ENCODE measurements around the gene GRIK4. TPM values are rescaled to one million over a fixed set of nuclear protein-coding genes. Genes with fewer than 3 reads are reported as not detected.

Gene GRIK4
- total RNA-seq, 1 donor from 2014 or later, result 0.10 TPM

DNA sequence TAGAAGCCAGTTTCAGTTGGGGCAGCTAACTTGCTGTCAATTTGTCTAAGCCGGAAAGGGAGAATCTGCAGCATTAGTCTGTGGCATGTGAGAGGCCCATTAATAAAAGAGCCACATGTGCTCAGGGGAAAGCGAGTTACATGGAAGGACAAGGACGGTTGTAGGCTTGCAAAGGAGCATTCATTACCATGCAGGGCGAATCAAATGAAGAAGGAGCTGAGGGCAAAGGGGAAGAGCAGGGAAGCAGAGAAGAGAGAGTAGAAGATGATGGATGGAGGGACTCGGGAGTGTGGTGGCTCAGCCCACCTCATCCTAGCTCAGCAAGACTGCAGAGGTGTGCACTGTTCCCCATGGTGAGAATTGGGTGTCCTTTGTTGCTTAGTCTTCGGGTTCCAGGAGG is 359.6 kb downstream of the GRIK4 start:
- DNase-seq (ENCODE audit: low spot score), result no peak

DNA sequence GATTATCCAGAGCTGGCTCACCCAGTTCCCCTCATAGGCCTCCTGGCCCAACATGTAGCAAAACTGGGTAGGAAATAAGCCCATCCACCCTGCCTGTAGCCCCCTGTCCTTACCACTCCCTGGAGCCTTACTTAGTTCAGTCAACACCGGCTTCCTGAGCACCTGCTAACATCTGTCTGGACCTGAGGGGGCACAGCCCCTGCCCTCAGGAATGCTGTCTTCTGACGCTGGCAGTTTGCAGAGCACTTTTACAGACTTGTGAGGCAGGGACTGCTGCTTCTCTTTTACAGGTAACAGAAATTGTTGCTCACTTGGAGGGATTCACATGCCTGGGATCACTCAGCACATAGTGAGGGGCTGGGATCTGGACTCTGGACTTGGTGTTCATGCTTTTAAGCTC is 360.4 kb downstream of the GRIK4 start:
- DNase-seq (ENCODE audit: low spot score), result no peak

DNA sequence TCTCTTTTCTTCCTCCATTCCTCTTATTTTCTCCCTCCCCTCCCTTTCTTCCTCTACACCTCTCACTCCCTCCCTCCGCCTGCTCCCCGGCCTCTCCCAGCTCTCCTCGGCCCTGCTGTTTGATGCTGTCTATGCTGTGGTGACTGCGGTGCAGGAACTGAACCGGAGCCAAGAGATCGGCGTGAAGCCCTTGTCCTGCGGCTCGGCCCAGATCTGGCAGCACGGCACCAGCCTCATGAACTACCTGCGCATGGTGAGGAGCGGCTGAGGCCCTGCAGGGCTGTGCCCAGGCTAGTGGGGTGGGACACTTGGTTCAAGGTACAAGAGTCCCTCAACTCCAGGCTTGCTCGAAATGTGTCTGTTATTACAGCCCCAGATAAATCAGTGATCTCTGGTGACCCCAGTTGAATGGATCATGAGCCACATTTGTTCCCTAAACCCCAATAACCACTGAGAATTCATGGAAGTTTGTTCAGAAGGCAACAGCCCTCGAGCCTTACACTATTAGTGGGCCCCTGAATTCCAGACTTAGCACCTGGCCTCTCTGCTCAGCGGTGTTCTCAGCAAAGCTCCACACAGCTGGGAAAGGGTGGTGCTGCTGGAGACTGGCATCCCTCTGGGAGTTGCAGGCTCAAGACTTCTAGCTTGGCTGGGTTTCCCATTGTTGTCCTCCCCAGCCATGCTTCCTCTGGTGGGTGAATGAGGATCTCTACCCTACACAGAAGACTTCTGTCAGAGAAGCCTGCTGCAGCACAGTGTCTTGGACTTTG is 362.6 kb downstream of the GRIK4 start:
- no peak for DNase-seq (ENCODE audit: low spot score)

DNA sequence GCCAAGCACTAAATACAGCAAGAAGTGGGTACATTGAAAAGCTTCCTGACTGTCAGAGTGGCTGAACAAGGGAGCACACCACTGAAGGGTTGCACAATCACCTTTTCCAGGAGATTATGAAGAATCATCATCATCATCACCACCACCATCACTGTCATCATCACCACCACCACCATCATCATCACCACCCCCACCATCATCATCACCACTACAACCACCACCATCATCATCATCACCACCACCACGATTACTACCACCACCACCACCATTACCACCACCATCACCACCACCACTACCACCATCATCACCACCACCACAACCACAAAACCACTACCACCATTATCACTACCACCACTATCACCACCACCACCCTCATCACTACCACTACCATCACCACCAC is 364.4 kb downstream of the GRIK4 start:
- no peak for DNase-seq (ENCODE audit: low spot score)

DNA sequence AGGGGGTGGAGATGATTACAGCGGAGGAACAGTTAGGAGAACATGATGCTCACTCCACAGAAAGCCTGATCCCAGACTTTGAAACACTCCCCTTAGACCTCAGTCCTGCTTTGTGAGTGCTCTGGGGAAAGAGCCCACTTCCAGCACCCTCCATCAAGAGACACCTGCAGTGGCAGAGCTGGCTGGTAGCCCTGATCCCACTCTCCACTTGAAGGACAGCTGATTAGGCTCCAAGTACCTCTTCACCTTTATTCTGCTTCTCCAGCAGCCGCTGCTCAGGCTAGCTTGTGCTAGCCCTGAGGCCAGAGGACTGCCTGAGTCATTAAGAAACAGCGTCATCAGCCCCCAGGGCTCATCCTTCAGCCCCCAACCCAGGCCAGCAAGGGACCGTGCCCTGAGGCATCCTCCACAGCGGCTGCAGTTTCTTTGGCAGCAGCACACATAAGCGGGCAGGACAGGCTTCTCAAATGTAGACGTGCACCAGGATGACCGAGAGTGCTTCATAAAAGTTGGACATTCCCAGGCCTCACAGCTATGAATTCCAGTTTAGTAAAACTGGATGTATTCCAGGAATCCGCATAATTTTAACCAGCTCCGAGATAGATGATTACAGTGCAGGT is 366.3 kb downstream of the GRIK4 start:
- no peak for DNase-seq (ENCODE audit: low spot score)

DNA sequence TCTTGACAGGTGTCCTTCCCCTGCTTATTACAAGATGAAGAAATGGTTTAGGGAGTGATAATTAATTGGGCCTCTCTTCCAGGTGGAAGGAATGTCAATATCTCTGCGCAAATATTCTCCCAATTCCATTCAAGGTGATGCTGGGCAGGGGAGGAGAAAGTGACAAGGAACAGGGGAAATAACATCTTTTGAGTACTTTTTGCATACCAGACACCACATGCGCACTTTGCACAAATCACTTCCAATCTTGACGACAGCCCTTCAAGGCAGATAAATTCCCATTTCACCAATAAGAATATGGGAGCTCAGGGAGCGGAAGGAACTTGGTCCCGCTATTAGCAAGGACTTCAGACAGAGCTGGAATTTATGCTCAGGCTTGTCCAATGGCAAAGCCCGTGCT is 367.2 kb downstream of the GRIK4 start:
- DNase-seq (ENCODE audit: low spot score), result no peak

DNA sequence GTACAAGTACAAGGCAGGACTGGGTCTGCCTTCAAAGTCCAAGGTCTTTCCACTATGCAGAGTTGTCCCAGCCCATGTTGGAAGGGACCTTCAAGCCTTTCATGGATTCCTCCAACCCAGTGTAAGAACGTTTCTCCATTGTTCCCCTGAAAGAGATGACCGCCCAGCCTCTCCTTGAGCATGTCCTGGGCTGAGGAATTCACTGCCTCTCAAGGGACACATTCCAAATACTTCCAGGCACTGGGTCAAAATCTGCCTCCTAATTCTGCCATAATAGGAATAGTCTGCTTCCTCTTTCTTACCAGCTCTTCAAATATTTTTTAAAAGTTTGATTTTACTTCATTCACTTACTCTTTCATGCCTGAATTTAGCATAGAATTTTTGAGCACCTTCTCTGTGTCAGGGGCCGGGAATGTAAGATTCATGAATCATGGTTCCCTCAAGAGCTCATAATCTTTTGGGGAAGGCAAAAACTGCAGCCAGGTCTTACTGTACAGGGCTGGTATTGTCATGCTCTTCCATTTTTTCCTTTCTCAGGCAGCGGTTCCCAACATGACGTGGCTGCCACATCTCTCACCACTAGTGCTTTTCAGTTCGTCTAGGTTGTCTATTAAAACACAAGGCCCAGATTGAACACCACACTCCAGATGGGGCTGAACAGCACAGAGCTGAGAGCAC is 369.1 kb downstream of the GRIK4 start:
- DNase-seq (ENCODE audit: low spot score), result no peak

DNA sequence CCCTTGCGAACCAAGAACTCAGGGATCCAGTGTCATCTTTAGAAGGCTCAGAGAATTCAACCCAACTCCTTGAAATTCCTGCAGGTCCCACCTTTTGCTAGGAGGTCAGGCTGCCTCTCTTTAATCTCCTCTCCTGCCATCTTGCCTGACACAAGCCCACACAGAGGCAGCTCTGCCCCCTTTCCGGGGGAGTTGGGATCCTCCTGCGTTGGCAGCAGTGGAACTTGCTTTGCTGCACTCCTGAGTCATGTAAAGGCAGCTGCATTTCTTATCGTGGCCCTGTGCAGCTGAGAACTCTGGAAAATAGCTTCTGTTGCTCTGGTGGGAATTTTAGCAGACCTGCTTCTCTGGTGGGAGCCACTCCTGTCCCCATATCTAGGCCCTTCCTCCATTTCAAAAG is 370.0 kb downstream of the GRIK4 start:
- DNase-seq (ENCODE audit: low spot score), result no peak

DNA sequence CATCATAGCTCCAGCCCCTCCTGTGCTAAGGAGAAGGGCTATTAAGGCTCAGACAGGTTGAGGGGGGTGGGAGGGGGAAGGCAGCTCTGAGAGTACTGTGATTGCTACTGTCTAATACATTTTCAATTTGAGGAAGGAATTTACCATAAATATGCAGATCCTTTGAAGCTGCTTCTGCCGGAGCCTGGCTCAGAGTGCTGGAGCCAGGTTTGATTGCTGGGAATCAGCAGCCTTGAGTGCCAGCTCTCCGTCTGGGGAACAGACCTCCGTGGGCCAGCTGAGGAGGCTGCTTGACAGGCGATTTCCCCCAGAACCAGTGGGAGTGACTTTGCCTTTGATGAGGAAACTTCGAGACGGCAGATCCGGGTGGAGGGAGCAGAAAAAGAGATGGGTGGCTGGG is 370.6 kb downstream of the GRIK4 start:
- DNase-seq (ENCODE audit: low spot score), result no peak

DNA sequence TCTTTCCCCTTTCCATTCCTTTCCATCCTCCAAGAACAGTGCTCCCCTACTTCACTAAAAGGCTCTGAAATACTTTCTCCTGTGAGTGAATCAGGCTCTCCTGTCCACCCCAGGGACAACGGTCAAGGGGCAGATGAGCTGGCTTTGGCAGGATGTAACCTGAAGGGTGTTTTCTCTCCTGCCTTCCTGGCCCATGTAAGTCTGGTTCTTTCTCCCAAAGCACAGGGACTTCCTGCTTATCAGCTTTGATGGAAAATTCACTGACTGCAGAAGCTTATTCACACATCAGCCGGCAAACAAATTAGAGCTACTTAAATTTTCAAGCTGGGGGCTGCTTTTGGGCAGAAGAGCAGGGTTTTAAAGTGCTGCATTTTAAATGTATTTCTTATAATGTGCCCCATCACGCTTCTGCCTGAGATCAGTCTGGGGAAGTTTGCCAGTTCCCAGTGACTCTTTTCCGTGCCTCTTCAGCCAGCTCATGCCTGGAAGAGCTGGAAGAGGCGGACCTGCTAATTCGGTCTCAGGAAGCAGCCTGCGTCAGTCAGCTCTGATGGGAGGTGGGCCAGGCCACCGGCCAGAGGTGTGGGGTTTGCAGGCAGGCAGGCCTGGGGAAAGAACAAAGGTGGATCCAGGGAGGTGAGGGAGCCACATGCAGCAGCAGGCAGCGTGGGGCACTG is 372.0 kb downstream of the GRIK4 start:
- DNase-seq (ENCODE audit: low spot score), result no peak

DNA sequence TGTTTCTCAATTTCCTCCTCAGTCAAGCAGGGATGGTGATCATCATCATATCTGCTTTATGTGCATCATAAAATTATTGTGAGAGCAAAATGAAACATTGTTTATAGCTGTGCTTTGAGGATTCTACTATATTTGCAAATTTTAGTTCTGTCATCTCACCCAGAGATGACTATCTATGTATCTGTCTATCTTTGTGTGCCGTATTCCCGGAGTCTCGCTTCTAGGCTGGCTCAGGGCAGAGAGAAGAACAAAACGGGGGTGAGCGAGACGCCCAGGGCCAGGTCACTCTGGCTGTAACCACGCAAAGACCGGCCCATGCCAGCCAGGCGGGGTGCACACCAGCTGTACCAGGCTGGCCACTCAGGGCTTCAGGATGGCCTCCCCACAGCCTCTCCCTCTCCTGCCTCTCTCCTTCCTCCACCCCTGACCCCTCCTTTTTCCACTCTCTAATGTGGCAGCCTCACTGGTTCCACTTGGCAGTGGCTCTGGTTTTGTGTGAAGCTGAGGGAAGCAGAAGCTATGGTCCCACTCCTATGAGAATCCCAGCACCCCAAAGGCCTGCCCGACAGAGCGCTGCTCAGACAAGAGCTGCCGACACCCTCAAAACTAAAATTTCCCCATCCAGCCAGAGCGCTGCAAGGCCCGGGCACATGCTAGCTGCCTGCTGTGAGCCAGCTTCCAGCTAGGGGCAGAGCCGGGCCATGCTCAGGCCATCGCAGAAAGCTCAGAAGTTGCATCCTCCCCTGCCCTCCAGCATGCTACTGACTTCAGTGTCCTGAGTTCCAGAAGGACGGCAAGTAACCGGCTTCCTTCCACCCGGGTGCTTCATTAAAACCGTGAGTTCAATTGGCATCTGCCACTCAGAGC is 372.8 kb downstream of the GRIK4 start:
- no peak for DNase-seq (ENCODE audit: low spot score)

DNA sequence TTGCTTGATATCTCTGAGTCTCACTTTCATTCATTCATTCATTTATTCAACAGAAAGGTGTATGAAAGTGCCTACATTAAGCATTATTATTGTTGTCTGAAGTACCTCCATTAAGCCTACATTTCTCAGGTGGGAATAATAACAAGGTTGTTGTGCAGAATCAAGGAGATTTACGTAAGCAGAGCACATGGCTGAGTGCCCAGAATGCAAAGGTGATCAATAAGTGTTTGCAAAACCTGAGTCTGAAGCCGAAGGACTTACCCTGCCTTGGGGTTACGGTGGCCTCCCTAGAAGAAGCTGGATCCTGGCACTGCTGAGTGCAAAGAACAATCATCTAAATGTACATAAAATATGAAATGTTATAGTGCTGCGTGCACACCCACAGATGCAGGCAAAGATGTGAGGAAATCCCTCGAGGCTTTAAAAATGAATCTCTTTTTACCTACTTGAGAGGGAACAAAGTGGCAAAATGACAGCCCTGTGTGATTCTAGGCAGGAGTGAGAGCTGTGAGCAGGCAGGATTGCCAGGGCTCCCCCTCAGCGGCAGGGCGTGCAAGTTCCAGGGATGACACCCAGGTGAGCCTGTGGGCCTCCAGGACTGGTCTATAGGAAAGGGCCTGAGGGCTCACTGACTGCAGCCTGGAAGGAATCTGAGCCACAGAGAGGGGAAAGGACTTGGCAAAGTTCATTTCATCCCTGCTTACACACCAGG is 379.2 kb downstream of the GRIK4 start:
- DNase-seq (ENCODE audit: low spot score), result no peak

DNA sequence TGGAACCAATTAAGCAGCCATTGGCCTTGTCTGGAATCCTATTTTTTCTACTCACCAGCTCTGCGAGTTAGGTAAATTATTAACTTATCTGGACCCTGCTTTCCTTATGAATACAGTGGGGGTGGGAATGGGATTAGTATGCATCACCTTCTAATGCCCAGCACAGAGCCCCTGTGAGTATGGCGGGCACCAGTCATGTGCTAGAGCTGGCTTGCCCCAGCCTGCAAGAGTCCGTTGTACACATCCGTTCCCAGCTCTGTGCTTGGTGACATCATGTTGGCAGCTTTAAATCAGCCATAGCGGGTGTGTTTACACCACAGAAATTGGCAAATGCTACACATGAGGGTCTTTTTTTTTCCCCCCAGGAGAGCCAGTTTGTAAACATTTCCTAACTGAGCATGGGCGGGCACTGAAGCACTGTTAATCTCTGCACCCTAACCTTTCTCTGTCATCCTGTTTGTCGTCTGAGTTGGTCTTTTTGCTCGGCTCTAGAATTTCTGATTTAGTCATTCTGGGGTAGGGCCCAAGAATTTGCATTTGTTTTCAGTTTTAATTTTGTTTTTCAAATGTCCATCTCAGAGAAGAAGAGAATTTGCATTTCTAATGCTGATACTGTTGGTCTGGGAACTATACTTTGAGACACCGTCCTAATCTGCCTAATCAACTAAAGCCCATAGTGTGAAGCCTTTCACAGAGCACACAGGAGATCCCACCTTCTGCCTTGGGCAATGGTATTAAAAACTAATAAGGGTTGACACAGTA is 382.1 kb downstream of the GRIK4 start:
- no peak for DNase-seq (ENCODE audit: low spot score)

DNA sequence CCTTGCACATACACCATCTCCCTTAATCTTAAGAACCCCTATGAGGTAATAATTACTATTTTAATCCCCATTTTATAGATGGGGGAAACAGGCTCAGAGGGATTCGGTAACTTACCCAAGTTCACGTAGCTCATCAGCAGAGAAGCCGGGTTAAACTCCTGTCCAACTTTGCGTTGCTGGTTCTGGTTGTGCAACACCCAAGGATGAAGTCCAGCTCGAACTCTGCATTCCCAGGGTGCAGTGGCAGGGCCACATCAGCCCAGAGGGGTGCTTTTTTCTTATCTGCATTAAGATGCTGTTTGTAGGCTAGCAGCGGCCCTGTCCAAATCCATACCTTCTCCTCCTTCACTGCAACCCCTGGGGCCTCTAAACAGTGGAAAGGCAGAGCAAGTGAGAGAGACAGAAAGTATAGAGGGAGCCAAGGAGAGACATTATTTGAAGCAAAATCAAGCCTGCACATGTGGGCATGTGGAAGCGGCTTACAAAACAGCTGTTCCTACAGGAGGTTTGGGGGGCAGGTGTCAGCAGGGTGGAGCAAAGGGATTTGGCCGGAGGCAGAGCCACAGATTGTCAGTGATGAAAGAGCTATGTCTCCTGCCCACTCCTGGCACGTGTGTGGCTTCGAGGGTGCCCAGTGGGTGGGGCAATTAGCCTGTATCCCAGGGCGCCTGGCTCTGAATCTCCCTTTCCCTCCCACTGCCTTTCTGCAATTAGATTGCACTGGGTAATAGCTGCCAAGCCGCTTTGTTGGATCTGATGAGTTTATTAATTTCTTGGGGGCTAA is 382.8 kb downstream of the GRIK4 start:
- no peak for DNase-seq (ENCODE audit: low spot score)

DNA sequence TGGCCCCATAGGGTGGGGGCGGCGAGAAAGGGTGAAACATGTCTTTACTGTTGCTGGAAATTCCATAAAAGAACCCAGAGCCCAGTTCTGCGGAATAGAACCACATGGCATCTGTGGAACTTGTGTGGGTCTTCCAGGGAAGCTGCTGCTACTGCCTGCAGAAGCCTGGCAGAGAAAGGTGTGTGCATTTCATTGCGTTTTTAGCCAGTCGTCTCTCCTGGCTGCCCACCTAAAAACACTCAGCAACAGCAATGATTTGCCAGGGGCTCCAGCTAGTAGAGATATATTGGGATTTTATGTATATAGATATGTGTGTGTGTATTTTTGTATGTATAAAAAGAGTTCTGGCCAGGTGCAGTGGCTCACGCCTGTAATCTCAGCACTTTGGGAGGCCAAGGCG is 385.1 kb downstream of the GRIK4 start:
- DNase-seq (ENCODE audit: low spot score), result no peak

DNA sequence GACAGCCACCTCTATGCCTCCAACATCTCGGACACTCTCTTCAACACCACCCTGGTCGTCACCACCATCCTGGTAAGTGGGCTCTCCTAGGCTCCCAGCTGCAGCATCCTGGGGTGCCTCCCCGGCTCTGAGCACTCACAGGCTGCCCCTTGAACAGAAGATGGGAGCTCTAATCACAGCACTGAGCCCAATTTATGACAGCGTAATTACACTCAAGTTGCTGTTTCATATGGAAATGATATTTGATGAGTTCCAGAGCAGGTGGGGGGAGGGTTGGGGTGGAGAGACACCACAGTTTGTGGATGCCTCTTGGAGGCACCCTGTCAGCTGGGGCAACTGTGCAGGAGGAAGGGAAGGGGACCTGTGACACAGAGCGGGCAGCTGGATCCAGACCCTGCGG is 387.0 kb downstream of the GRIK4 start:
- no peak for DNase-seq (ENCODE audit: low spot score)

DNA sequence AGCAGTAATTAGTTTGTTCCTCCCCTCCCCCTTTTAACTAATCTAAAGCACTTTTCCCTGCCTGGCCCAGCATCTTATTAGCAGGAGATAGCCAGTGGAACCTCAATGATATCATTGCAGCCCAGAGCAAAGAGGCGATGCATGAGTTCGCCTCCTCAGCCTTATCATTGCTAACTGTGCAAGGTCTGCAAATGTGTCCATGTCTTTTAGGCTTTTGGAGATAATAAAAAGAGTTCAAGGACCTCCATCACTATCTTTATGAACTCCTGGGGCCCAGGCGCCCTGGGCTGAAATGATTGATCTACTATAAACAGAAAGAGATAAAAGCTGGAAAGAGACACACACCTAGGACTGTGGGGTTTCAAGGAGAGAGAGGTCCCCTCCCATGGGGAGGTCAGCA is 388.2 kb downstream of the GRIK4 start:
- DNase-seq (ENCODE audit: low spot score), result no peak

DNA sequence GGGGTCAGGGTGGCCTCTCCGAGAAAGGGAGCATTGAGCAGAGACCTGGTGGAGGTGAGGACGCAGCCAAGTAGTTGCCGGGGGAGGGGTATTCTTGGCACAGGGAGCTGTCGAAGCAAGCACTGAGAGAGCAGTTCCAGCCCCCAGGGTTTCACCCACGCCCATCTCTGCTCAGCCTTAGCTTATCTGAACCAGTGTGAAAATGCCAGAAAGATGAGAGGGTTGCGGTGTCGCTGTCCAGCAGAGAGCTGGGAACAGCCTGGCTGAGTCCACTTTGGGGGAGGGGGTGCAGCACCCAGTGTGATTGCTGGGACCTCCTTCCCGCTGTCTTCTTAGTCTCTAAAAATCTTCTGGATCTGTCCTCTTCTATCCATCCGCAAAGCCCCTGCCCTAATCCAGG is 389.1 kb downstream of the GRIK4 start:
- DNase-seq (ENCODE audit: low spot score), result no peak

DNA sequence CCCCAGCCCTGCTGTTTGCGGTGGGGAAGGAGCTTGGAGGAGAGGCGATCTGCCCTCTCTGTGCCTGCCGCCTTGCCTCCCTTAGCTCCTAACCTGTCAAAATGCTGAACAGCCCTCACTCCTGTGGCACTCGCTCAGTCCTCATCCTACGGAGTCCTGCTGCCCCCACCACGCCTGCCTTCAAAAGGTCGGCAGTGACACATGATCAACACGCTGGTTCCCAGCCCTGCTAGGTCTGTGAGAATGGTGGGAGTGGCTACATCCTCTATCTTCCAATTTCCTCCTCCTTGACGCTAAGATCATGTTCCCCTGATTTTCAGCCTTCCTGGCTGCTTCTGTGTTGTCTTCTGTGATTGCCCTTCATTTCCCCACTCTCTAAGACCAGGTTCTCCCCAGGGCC is 392.1 kb downstream of the GRIK4 start:
- no peak for DNase-seq (ENCODE audit: low spot score)

All from mesenteric fat pad (tissue), 1 donor.